Naive B cell (primary cell): ENCODE data around the gene OSBPL3. TPM values are rescaled to one million over a fixed set of nuclear protein-coding genes. Genes with fewer than 3 reads are reported as not detected.

Source experiments
- ATAC-seq, 2 donors: fragments of 150-1000 bp; cut with Tn5 transposase; 2 replicates each; pipeline ENCODE4 v1.10.0; 2021; ENCODE audit warnings: low read depth in 2 of 2, mild to moderate bottlenecking in 2 of 2, moderate library complexity in 2 of 2
- DNase-seq: peaks from one replicate; pipeline ENCODE4 v3.0.0; 2022
- H3K27ac Mint-ChIP-seq, 6 donors: one replicate each; pipeline ENCODE4 v1.8.0; 2020 to 2022; ENCODE audit warnings: mild to moderate bottlenecking in 6 of 6, mixed read lengths in 6 of 6, moderate library complexity in 5 of 6, inconsistent platforms in 2 of 6
- H3K27me3 Mint-ChIP-seq, 3 donors: one replicate each; pipeline ENCODE4 v1.8.0; 2021 to 2022; ENCODE audit warnings: mixed read lengths in 3 of 3, mild to moderate bottlenecking in 1 of 3
- H3K36me3 Mint-ChIP-seq, 2 donors: one replicate each; pipeline ENCODE4 v1.8.0; 2020 to 2022; ENCODE audit warnings: mixed read lengths in 2 of 2, inconsistent platforms in 1 of 2, mild to moderate bottlenecking in 1 of 2
- H3K4me1 Mint-ChIP-seq, 3 donors: one replicate each; pipeline ENCODE4 v1.8.0; 2020 to 2022; ENCODE audit warnings: mixed read lengths in 3 of 3, inconsistent platforms in 1 of 3, mild to moderate bottlenecking in 1 of 3, moderate library complexity in 1 of 3
- H3K4me3 Mint-ChIP-seq, 8 donors: one replicate each; pipeline ENCODE4 v1.8.0; 2020 to 2022; ENCODE audit warnings: mild to moderate bottlenecking in 8 of 8, mixed read lengths in 8 of 8, moderate library complexity in 8 of 8, inconsistent platforms in 2 of 8
- H3K9me3 Mint-ChIP-seq, 7 donors: one replicate each; pipeline ENCODE4 v1.8.0; 2020 to 2022; ENCODE audit warnings: mixed read lengths in 7 of 7, mild to moderate bottlenecking in 5 of 7, inconsistent platforms in 2 of 7, moderate library complexity in 1 of 7
- polyA plus RNA-seq, 6 donors: library from polyadenylated mRNA; unstranded; fragments of 300-500 nt; fragmentation: Illumina TruSeq; gene quantifications; one replicate each; pipeline ENCODE4 v1.2.3, GENCODE V29; 2021; ENCODE audit warnings: low read depth in 6 of 6

OSBPL3 gene
- polyA plus RNA-seq, 6 donors from 2014 or later, result 2.3 to 8.2 (median 6.5) TPM

DNA sequence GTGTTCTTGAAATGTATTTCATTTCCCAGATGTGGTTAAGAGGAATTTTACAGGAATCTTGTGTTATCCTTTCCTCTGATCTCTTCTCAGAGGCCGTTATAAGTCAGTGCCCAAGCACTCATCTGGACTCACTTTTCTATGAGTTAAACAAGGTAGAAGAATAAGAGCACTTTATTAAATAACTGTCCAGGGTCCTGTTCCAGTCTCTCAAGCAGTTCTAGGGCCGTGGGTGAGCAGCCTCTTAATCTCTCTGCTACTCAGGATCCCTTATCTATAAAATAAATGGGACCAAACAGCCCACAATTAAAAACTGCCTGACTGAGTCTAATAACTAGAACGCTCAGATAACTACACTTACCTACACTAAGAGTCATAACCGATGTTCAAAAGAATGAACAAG, 111.2 kb downstream of the OSBPL3 start:
- Mint-ChIP-seq H3K4me3 (no peak overlapping the region), H3K9me3 (no peaks in the 10 kb centered on the region), H3K4me1 (peaks cover 15 to 17% (median 16%) of the 10 kb centered on the region in 3 donors), H3K36me3 (peaks cover 10 to 28% of the 10 kb centered on the region in 2 donors), H3K27ac (no peak overlapping the region), H3K27me3 (no peaks in the 10 kb centered on the region)
- ATAC-seq, result no peak
- no peak for DNase-seq

DNA sequence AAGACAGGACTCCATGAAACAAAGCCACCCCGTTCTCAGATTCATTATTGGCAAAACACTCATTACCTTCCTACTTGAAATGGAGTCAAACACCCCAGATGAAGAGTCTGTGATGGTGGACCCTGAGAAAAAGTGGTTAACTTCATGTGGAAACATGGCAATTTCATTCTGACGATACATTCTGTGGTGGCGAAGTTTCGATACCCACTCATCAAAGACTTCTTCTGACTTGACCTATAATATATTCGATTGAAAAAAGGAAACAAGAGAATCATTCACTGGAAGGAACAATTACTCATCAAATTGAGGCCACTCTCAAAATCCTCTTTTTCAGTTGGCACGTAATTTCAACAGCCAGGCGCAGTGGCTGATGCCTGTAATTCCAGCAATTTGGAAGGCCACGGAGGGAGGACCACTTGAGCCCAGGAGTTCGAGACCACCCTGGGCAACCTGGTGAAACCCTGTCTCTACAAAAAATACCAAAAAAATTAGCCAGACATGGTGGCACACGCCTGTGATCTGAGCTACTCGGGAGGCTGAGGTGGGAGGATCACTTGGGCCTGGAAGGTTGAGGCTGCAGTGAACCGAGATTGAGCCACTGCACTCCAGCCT, 113.9 kb downstream of the OSBPL3 start:
- Mint-ChIP-seq H3K4me1 (peaks cover 4 to 8% (median 8%) of the 10 kb centered on the region in 3 donors), H3K9me3 (no peaks in the 10 kb centered on the region), H3K27me3 (no peaks in the 10 kb centered on the region), H3K4me3 (no peak overlapping the region), H3K36me3 (peaks cover 15 to 36% of the 10 kb centered on the region in 2 donors), H3K27ac (no peak overlapping the region)
- DNase-seq, result no peak
- no peak for ATAC-seq

DNA sequence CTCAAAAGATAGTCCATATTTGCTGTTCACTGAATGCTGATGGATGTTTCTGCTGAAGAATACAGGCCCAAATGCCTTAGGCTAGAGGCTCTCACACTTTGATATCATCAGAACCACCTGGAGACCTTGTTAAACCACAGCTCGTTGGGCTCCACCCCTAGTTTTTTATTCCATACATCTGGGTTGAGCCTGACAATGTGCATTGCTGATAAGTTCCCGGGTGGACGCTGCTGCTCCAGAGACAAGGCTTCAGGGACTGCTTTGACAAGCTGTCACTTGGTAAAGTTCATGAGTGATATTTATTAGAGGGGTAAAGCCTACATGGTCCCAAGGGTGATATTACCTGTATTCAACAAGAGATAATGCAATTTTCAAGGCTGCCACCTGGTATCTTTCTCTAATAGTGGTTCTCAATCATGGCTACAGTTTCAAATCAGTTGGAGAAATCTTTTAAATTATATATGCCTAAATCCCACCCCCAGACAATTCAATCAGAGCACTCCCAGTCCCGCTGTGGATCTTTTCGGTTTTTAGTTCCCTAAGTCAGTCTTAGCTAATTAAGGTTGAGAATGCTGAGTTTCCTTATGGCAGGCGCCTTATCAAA, 115.7 kb downstream of the OSBPL3 start:
- no peaks in the 10 kb centered on the region for H3K27me3 Mint-ChIP-seq

DNA sequence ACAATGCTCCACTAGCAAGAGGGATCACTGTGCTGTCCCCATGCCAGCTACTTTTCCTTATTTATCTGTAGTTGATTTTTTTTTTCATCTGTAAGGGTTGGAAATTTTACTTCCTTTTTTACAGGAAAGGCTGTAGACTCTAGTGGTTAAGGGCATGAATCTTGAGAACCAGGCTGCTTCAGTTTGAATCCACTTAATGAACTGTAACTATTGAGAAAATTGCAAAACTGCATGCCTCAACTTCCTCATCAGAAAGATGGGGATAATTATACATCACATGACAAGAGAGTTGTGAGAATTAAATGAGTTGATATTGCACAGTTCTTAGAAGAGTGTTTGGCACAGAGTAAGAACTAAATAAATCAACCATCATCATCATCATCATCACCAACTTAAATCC, 116.4 kb downstream of the OSBPL3 start:
- no peak for DNase-seq
- H3K36me3 Mint-ChIP-seq, result peaks cover 14 to 30% of the 10 kb centered on the region in 2 donors
- no peaks in the 10 kb centered on the region for H3K9me3 Mint-ChIP-seq
- H3K27ac Mint-ChIP-seq, result no peak overlapping the region
- H3K27me3 Mint-ChIP-seq, result no peaks in the 10 kb centered on the region
- ATAC-seq, result no peak
- H3K4me3 Mint-ChIP-seq, result no peak overlapping the region
- H3K4me1 Mint-ChIP-seq, result peaks cover 0 to 5% (median 4%) of the 10 kb centered on the region in 3 donors

More for the DNA sequence above, 115.7 kb downstream of the OSBPL3 start:
- H3K4me3 Mint-ChIP-seq, result no peak overlapping the region
- ATAC-seq (no peak), DNase-seq (no peak)
- H3K27ac Mint-ChIP-seq, result peak overlapping the region in 1 of 6 donors; percentile 49
- peaks cover 0 to 5% (median 4%) of the 10 kb centered on the region in 3 donors for H3K4me1 Mint-ChIP-seq
- H3K36me3 Mint-ChIP-seq, result peaks cover 14 to 30% of the 10 kb centered on the region in 2 donors
- no peaks in the 10 kb centered on the region for H3K9me3 Mint-ChIP-seq

DNA sequence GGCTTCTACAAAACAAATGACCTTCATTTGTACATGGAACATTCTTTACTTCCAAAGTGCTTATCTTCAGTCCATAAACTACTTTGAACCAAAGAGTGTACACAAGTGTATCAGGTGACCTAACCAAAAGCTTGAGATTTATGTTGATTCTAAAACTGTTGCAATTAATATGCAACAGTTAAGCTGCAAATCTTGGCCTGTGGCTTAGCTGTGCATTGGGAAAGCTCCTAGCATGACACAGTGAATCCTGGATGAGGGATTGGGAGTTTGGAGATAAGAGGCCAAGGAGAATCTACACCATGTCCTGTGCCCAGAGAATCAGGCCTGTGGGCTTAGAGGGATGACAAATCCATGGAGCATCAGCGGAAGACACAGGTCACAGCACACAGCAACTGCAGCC, 117.5 kb downstream of the OSBPL3 start:
- Mint-ChIP-seq H3K27me3 (no peaks in the 10 kb centered on the region), H3K36me3 (peaks cover 14 to 28% of the 10 kb centered on the region in 2 donors), H3K27ac (no peak overlapping the region), H3K9me3 (no peaks in the 10 kb centered on the region), H3K4me3 (no peak overlapping the region), H3K4me1 (peaks cover 0 to 5% (median 4%) of the 10 kb centered on the region in 3 donors)
- ATAC-seq (no peak), DNase-seq (no peak)

DNA sequence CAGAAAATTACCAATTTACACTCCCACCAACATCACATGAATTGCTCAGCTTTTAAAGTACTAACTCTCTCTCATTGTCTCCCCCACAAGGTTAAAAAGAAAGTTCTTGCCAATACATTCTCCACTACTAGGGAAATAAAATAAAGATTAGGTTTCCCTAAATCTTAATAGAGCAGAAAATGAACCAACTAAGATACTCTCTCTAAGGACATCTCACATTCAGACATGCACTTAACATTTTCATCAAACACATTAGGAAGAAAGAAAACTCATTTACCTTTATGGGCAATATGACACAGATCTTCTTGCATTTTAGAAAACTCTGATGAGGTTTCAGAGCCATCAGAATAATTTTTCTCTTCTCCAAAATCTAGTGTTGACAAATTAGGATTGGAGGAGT, 118.6 kb downstream of the OSBPL3 start:
- ATAC-seq, result no peak

DNA sequence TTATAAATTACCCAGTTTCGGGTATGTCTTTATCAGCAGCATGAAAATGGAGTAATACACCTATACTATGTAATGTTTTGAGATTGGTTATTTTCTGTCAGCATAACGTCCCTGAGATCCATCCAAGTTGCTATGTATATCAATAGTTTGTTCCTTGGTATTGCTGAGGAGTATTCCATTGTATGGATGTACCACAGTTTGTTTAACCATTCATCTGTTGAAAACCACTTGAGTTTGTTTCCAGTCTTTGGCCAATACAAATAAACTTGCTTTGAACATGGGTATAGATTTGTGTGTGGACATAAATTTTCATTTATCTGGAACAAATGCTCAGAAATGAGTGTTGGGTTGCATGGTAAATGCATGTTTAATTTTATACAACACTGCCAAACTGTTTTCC, 119.4 kb downstream of the OSBPL3 start:
- Mint-ChIP-seq H3K27ac (peak overlapping the region in 1 of 6 donors; percentile 30), H3K4me3 (no peak overlapping the region), H3K4me1 (peaks cover 0 to 5% (median 4%) of the 10 kb centered on the region in 3 donors), H3K36me3 (peaks cover 14 to 19% of the 10 kb centered on the region in 2 donors), H3K9me3 (no peaks in the 10 kb centered on the region), H3K27me3 (no peaks in the 10 kb centered on the region)
- DNase-seq, result no peak
- ATAC-seq, result no peak

More for the DNA sequence above, 118.6 kb downstream of the OSBPL3 start:
- Mint-ChIP-seq H3K9me3 (no peaks in the 10 kb centered on the region), H3K4me3 (no peak overlapping the region), H3K27ac (no peak overlapping the region), H3K27me3 (no peaks in the 10 kb centered on the region), H3K36me3 (peaks cover 14 to 23% of the 10 kb centered on the region in 2 donors), H3K4me1 (peaks cover 0 to 5% (median 4%) of the 10 kb centered on the region in 3 donors)
- DNase-seq, result no peak

DNA sequence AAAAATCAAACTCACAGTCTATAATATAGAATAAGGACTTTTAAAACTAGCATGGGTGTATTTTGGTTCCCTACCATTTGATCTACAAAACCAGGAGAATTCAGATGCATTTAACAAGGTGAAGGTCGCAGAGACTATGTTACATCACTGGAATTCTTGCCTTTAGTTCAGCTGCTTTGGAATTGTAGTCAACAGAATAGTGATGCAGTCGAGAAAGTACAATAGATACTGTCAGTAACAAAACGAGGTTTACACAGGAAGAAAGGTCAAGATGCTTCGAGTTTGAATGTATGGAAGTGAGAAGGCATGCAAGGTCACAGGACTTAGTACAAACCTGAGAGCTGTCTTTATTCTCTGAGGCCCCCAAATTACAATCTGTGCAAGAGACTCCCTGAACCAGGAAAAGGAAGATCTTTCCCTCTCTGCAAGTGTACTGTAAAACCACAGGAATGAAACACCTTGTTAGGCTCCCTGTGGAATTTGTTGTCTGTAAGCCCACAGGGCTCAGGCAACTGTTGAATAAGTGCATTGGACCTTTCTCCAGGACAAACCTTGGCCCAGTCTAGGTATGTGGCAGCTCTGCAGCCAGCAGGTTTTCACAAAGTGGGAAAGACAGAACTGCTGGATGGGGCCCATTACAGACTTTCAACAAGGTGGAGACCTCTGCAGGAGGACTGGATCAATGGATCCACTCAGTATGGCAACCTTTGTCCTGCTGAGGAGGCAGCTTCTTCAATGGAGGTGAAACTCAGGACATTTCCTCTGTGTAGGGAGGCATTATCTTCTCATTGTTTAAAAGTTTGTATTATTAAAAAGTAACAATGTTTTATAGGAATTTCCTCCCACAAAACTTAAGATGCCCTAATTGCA, 121.6 kb downstream of the OSBPL3 start:
- Mint-ChIP-seq H3K9me3 (no peaks in the 10 kb centered on the region), H3K4me3 (no peak overlapping the region), H3K36me3 (peaks cover 12 to 14% of the 10 kb centered on the region in 2 donors), H3K27me3 (no peaks in the 10 kb centered on the region), H3K27ac (peak overlapping the region in 2 of 6 donors; percentile 27 to 49), H3K4me1 (peaks cover 0 to 5% (median 3%) of the 10 kb centered on the region in 3 donors)
- no peak for ATAC-seq
- no peak for DNase-seq

DNA sequence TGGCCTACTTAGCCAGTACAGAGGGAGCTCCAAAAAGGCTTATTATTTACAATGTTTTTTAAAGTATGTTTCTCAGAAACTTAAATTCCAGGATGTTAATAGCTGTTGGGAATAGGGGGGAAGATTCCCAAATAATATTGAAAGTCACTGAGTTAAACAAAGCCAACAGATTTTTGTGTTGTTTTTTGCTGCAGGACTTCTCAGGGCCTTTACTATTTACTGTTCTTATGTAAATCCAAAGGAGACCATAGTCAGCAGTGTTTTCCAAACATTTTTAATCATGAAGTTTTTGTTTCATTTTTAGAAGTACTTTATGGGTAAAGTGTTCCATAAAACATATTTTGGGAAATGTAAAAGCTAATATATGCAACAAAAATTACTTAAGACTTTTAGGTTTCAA, 122.4 kb downstream of the OSBPL3 start:
- Mint-ChIP-seq H3K27me3 (no peaks in the 10 kb centered on the region), H3K4me3 (no peak overlapping the region), H3K27ac (no peak overlapping the region), H3K4me1 (peaks cover 0 to 3% (median 0%) of the 10 kb centered on the region in 3 donors), H3K9me3 (no peaks in the 10 kb centered on the region), H3K36me3 (peaks cover 7 to 14% of the 10 kb centered on the region in 2 donors)
- DNase-seq (no peak), ATAC-seq (no peak)

DNA sequence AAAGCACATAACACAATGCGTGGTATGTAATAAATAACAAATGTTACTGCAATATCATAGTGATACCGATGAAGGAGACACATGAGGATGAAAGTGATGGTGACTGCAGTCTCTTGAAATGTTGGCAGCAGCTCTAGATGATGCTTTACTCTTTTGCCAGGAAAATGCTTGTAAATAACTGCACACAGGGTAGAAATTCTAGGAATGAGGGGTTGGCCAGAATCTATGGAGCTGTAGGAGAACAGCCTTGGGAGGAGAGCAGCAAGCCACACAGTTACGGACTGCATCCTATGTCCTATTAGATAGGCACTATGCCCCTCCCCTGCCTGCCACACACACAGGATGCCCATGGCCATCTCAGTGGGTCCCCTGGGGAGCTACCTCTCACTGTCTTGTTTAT, 125.1 kb downstream of the OSBPL3 start:
- Mint-ChIP-seq H3K4me3 (no peak overlapping the region), H3K36me3 (peaks cover 15 to 19% of the 10 kb centered on the region in 2 donors), H3K4me1 (no peaks in the 10 kb centered on the region), H3K27ac (peak overlapping the region in 1 of 6 donors; percentile 69), H3K9me3 (no peaks in the 10 kb centered on the region), H3K27me3 (no peaks in the 10 kb centered on the region)
- no peak for ATAC-seq
- no peak for DNase-seq

DNA sequence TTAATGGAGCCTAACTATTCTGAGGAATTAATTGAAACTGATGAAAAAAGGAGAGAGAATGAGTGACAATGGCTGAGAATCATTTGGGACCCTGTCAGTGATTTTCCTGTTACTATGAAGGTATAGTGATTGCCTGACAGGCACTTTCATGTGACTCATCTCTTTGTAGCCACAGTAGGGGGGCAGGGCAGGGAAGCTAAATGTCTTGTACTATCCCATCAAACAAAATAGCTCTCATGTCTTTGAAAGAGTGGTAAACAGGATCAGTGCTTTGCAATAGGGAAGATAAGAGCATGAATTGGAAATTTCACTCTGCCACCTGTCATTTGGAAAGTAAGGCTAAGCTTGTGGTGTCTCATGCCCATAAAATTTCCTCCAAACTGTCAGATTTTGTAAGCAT, 128.2 kb downstream of the OSBPL3 start:
- Mint-ChIP-seq H3K27ac (no peak overlapping the region), H3K4me1 (peaks cover 8 to 10% (median 9%) of the 10 kb centered on the region in 3 donors), H3K36me3 (peaks cover 15 to 24% of the 10 kb centered on the region in 2 donors), H3K4me3 (no peak overlapping the region), H3K9me3 (no peaks in the 10 kb centered on the region), H3K27me3 (no peaks in the 10 kb centered on the region)
- ATAC-seq, result no peak
- no peak for DNase-seq

DNA sequence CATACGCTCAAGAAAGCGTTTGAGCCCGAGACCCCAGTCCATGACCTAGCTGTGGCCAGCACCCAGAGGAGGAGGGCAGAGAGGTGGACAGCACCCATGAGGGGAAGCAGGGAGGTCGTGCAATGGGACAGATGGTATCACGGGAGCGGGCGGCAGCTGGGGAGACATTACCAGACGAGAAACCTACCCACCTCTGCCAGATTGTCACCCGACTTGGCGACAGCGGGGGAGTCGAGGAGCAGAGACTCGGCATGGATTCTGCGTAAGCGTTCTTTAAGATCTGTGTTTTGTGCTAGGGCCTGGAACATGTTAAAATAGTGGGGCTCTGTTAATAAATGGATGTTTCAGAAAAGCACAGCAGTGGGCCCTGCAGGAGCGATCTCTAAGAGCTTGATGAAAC, 131.1 kb downstream of the OSBPL3 start:
- no peaks in the 10 kb centered on the region for H3K27me3 Mint-ChIP-seq
- ATAC-seq (no peak), DNase-seq (no peak)
- H3K4me3 Mint-ChIP-seq, result no peak overlapping the region
- peaks cover 12 to 24% of the 10 kb centered on the region in 2 donors for H3K36me3 Mint-ChIP-seq
- peak overlapping the region in 2 of 6 donors; percentile 35 to 92 for H3K27ac Mint-ChIP-seq
- H3K9me3 Mint-ChIP-seq, result no peaks in the 10 kb centered on the region
- peaks cover 13 to 23% (median 23%) of the 10 kb centered on the region in 3 donors for H3K4me1 Mint-ChIP-seq

DNA sequence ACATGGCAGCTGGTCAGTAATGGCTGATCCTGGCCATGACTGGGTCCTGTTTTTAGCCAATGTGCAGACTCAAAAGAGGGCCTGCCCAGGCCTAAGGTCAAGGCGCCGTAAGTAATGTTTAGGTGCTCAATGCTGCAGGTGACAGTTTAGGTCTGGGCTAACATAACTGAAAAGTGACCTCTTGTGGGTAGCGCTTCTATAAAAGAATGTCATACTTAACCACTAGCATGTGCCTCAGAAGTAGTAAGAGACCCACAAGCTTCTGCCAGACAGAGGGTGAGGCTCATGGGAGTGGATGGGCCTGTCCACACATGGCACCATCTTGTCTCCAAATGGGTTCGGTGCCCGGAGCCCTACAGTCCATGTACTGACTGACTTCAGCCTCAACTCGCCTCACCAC, 132.2 kb downstream of the OSBPL3 start:
- H3K9me3 Mint-ChIP-seq, result no peaks in the 10 kb centered on the region
- H3K27ac Mint-ChIP-seq, result peak overlapping the region in 1 of 6 donors; percentile 7
- H3K36me3 Mint-ChIP-seq, result peaks cover 12 to 24% of the 10 kb centered on the region in 2 donors
- H3K4me3 Mint-ChIP-seq, result no peak overlapping the region
- DNase-seq (no peak), ATAC-seq (no peak)
- H3K27me3 Mint-ChIP-seq, result no peaks in the 10 kb centered on the region
- peaks cover 23 to 34% (median 34%) of the 10 kb centered on the region in 3 donors for H3K4me1 Mint-ChIP-seq
